ENCODE data around the gene KRT1.

KRT1 gene

GRCh38 chr12:52701281-52701680, 21.1 kb upstream of the KRT1 start:
- no peak for TF ChIP-seq SIN3A (IDR thresholded peaks at IDR 0.05; ENCODE audit: borderline replicate concordance, insufficient read depth, low read length)
- no peak for TF ChIP-seq REST (IDR thresholded peaks at IDR 0.05; ENCODE audit: insufficient read depth in 1 of 2, low read depth in 2 of 2, low read length in 2 of 2)
- no peak for TF ChIP-seq FOXP2 (optimal IDR thresholded peaks at IDR 0.05; ENCODE audit: borderline replicate concordance, extremely low read depth, extremely low read length, insufficient read depth)
- TF ChIP-seq POLR2AphosphoS5 (IDR thresholded peaks at IDR 0.05; ENCODE audit: low read depth, low read length) = no peak
- TF ChIP-seq TAF1 (IDR thresholded peaks at IDR 0.05; ENCODE audit: borderline replicate concordance, insufficient read depth, low read length) = no peak

- TF ChIP-seq FOXP2 (optimal IDR thresholded peaks at IDR 0.05; ENCODE audit: borderline replicate concordance, extremely low read depth, extremely low read length, insufficient read depth) = no peak
- no peak for TF ChIP-seq POLR2AphosphoS5 (IDR thresholded peaks at IDR 0.05; ENCODE audit: low read depth, low read length)
- no peak for TF ChIP-seq REST (IDR thresholded peaks at IDR 0.05; ENCODE audit: insufficient read depth in 1 of 2, low read depth in 2 of 2, low read length in 2 of 2)
- TF ChIP-seq SIN3A (IDR thresholded peaks at IDR 0.05; ENCODE audit: borderline replicate concordance, insufficient read depth, low read length) = no peak
- TF ChIP-seq TAF1 (IDR thresholded peaks at IDR 0.05; ENCODE audit: borderline replicate concordance, insufficient read depth, low read length) = no peak
These were observed 19.8 kb upstream of the KRT1 start for GRCh38 chr12:52699960-52700359.

GRCh38 chr12:52699373-52699772, 19.2 kb upstream of the KRT1 start:
- TF ChIP-seq REST (IDR thresholded peaks at IDR 0.05; ENCODE audit: insufficient read depth in 1 of 2, low read depth in 2 of 2, low read length in 2 of 2) (no peak), SIN3A (IDR thresholded peaks at IDR 0.05; ENCODE audit: borderline replicate concordance, insufficient read depth, low read length) (no peak), TAF1 (IDR thresholded peaks at IDR 0.05; ENCODE audit: borderline replicate concordance, insufficient read depth, low read length) (no peak), POLR2AphosphoS5 (IDR thresholded peaks at IDR 0.05; ENCODE audit: low read depth, low read length) (no peak), FOXP2 (optimal IDR thresholded peaks at IDR 0.05; ENCODE audit: borderline replicate concordance, extremely low read depth, extremely low read length, insufficient read depth) (no peak)

GRCh38 chr12:52698651-52699340, 18.6 kb upstream of the KRT1 start:
- TF ChIP-seq FOXP2 (optimal IDR thresholded peaks at IDR 0.05; ENCODE audit: borderline replicate concordance, extremely low read depth, extremely low read length, insufficient read depth) (no peak), POLR2AphosphoS5 (IDR thresholded peaks at IDR 0.05; ENCODE audit: low read depth, low read length) (no peak), TAF1 (IDR thresholded peaks at IDR 0.05; ENCODE audit: borderline replicate concordance, insufficient read depth, low read length) (no peak), SIN3A (IDR thresholded peaks at IDR 0.05; ENCODE audit: borderline replicate concordance, insufficient read depth, low read length) (no peak), REST (IDR thresholded peaks at IDR 0.05; ENCODE audit: insufficient read depth in 1 of 2, low read depth in 2 of 2, low read length in 2 of 2) (no peak)
